IMR-90 (cell line): Measurements from ENCODE around the gene TIGAR. TPM values are rescaled to one million over a fixed set of nuclear protein-coding genes. Genes with fewer than 3 reads are reported as not detected.

ENCODE experiments used
- ATAC-seq: fragments of 200-7000 bp; cut with Tn5 transposase; 2 replicates; pipeline ENCODE4 v1.9.1; 2020; ENCODE audit warnings: low read depth, mild to moderate bottlenecking, moderate library complexity
- BruUV-seq: library from RNA; stranded (reverse); fragments of 400-500 nt; replicated peaks from 2 replicates; lab custom pipeline; 2021; lab: Mats Ljungman, UMichigan
- CTCF ChIA-PET: fragments of 300-600 bp; formaldehyde crosslinking; extraction: SDS; loops from one replicate; lab custom pipeline; 2021; ENCODE audit warnings: antibody characterized with exemption; lab: Yijun Ruan, JAX
- POLR2A ChIA-PET: fragments of 300-600 bp; sonication (Branson Sonifier 250); formaldehyde crosslinking; loops from one replicate; lab custom pipeline; 2022; ENCODE audit warnings: antibody characterized with exemption; ENCODE audit not compliant: unreplicated experiment; lab: Charles Lee
- DNase-seq: peaks from one replicate; pipeline ENCODE4 v3.0.0; 2013
- H2AFZ ChIP-seq: replicated peaks from 2 replicates; pipeline ENCODE3; 2013; ENCODE audit warnings: low read length, mild to moderate bottlenecking; ENCODE audit not compliant: poor library complexity
- H2AK5ac ChIP-seq: 2 replicates; pipeline ENCODE4 v1.6.1; 2013; ENCODE audit warnings: low read depth, low read length, inconsistent platforms
- H2AK9ac ChIP-seq: replicated peaks from 2 replicates; pipeline ENCODE3; 2013; ENCODE audit warnings: mild to moderate bottlenecking, low read depth, low read length, moderate library complexity; ENCODE audit not compliant: poor library complexity
- H2BK120ac ChIP-seq: 2 replicates; pipeline ENCODE4 v1.6.1; 2013; ENCODE audit warnings: low read depth, low read length, inconsistent platforms
- H2BK15ac ChIP-seq: 3 replicates; pipeline ENCODE4 v1.6.1; 2013; ENCODE audit warnings: low read depth, low read length, inconsistent platforms
- H2BK20ac ChIP-seq: 2 replicates; pipeline ENCODE4 v1.6.1; 2013; ENCODE audit warnings: low read depth, mild to moderate bottlenecking, inconsistent platforms, low read length, moderate library complexity
- H2BK5ac ChIP-seq: 2 replicates; pipeline ENCODE4 v1.6.1; 2013; ENCODE audit warnings: mild to moderate bottlenecking, low read depth, low read length, inconsistent platforms; ENCODE audit not compliant: poor library complexity, severe bottlenecking
- H3K14ac ChIP-seq: replicated peaks from 2 replicates; pipeline ENCODE4 v1.6.1; 2013; ENCODE audit warnings: low read depth, low read length, inconsistent platforms
- H3K18ac ChIP-seq: 2 replicates; pipeline ENCODE4 v1.6.1; 2013; ENCODE audit warnings: low read depth, low read length, control low read depth
- H3K23ac ChIP-seq: 2 replicates; pipeline ENCODE4 v1.6.1; 2013; ENCODE audit warnings: low read depth, low read length, inconsistent platforms
- H3K27ac ChIP-seq: 2 replicates; pipeline ENCODE4 v1.5.1; 2013; ENCODE audit warnings: mild to moderate bottlenecking, control low read depth, low read length; ENCODE audit not compliant: insufficient read depth
- H3K27me3 ChIP-seq: 2 replicates; pipeline ENCODE4 v1.6.1; 2013; ENCODE audit warnings: low read length; ENCODE audit not compliant: control insufficient read depth, insufficient read depth
- H3K36me3 ChIP-seq: 2 replicates; pipeline ENCODE4 v1.6.1; 2013; ENCODE audit warnings: low read length, mixed read lengths; ENCODE audit not compliant: control insufficient read depth, insufficient read depth
- H3K4ac ChIP-seq: 2 replicates; pipeline ENCODE4 v1.6.1; 2013; ENCODE audit warnings: low read depth, low read length, inconsistent platforms
- H3K4me1 ChIP-seq: 2 replicates; pipeline ENCODE4 v1.6.1; 2013; ENCODE audit warnings: low read length, mixed read lengths; ENCODE audit not compliant: control insufficient read depth, insufficient read depth
- H3K4me2 ChIP-seq: 2 replicates; pipeline ENCODE4 v1.6.1; 2013; ENCODE audit warnings: low read depth, mild to moderate bottlenecking, control low read depth, low read length, moderate library complexity
- H3K4me3 ChIP-seq: 2 replicates; pipeline ENCODE4 v1.5.1; 2013; ENCODE audit warnings: low read depth, mild to moderate bottlenecking, control low read depth, low read length, moderate library complexity; ENCODE audit not compliant: insufficient read depth
- H3K56ac ChIP-seq: 2 replicates; pipeline ENCODE4 v1.6.1; 2013; ENCODE audit warnings: low read length, inconsistent platforms; ENCODE audit not compliant: insufficient read depth; ENCODE audit errors: extremely low read depth
- H3K79me1 ChIP-seq, 2 experiments: 2 replicates each; pipeline ENCODE4 v1.6.1; 2013; ENCODE audit warnings: low read length in 2 of 2, inconsistent platforms in 1 of 2, low read depth in 1 of 2
- H3K9ac ChIP-seq: 2 replicates; pipeline ENCODE4 v1.6.1; 2013; ENCODE audit warnings: low read depth, low read length, control low read depth
- H3K9me1 ChIP-seq: 2 replicates; pipeline ENCODE4 v1.6.1; 2013; ENCODE audit warnings: low read length, inconsistent platforms; ENCODE audit not compliant: insufficient read depth
- H3K9me3 ChIP-seq: 2 replicates; pipeline ENCODE4 v1.6.1; 2013; ENCODE audit warnings: low read length; ENCODE audit not compliant: control insufficient read depth, insufficient read depth
- H4K20me1 ChIP-seq: 2 replicates; pipeline ENCODE4 v1.6.1; 2013; ENCODE audit warnings: low read length, inconsistent platforms; ENCODE audit not compliant: insufficient read depth
- H4K5ac ChIP-seq: 2 replicates; pipeline ENCODE4 v1.6.1; 2013; ENCODE audit warnings: mild to moderate bottlenecking, low read depth, low read length, control low read depth
- H4K8ac ChIP-seq, 2 experiments: 2 replicates each; pipeline ENCODE4 v1.6.1; 2013; ENCODE audit warnings: low read depth in 2 of 2, low read length in 2 of 2, control low read depth in 1 of 2, inconsistent platforms in 1 of 2
- H4K91ac ChIP-seq: 2 replicates; pipeline ENCODE4 v1.6.1; 2013; ENCODE audit warnings: low read depth, low read length, inconsistent platforms; ENCODE audit not compliant: insufficient read depth
- BHLHE40 ChIP-seq: fragments of 150-350 bp; IDR thresholded peaks from 2 replicates; pipeline ENCODE4 v1.6.1; 2016; ENCODE audit warnings: mild to moderate bottlenecking, low read depth, low read length
- CEBPB ChIP-seq: IDR thresholded peaks from 2 replicates; pipeline ENCODE4 v1.6.1; 2012; ENCODE audit warnings: low read depth, low read length, improper control_type of control experiment
- CHD1 ChIP-seq: IDR thresholded peaks from 2 replicates; pipeline ENCODE4 v1.6.1; 2012; ENCODE audit warnings: low read depth, low read length, improper control_type of control experiment
- FOS ChIP-seq: fragments of 150-350 bp; IDR thresholded peaks from 2 replicates; pipeline ENCODE4 v1.6.1; 2016; ENCODE audit warnings: low read depth, low read length
- MAFK ChIP-seq: IDR thresholded peaks from 2 replicates; pipeline ENCODE4 v1.6.1; 2012; ENCODE audit warnings: low read depth, low read length, improper control_type of control experiment
- MAZ ChIP-seq: IDR thresholded peaks from 2 replicates; pipeline ENCODE4 v1.6.1; 2012; ENCODE audit warnings: low read depth, mild to moderate bottlenecking, low read length, improper control_type of control experiment, moderate library complexity, borderline replicate concordance
- MXI1 ChIP-seq: IDR thresholded peaks from 2 replicates; pipeline ENCODE4 v1.6.1; 2012; ENCODE audit warnings: low read depth, mild to moderate bottlenecking, low read length, moderate library complexity, borderline replicate concordance
- NFE2L2 ChIP-seq: fragments of 150-350 bp; IDR thresholded peaks from 2 replicates; pipeline ENCODE4 v1.6.1; 2016; ENCODE audit warnings: low read depth, mild to moderate bottlenecking, low read length
- POLR2A ChIP-seq: IDR thresholded peaks from 2 replicates; pipeline ENCODE4 v1.6.1; 2012; ENCODE audit warnings: mild to moderate bottlenecking, low read depth, low read length
- RAD21 ChIP-seq: IDR thresholded peaks from 2 replicates; pipeline ENCODE4 v1.6.1; 2012; ENCODE audit warnings: low read length, improper control_type of control experiment
- RCOR1 ChIP-seq: IDR thresholded peaks from 2 replicates; pipeline ENCODE4 v1.6.1; 2012; ENCODE audit warnings: mild to moderate bottlenecking, low read length, improper control_type of control experiment; ENCODE audit not compliant: insufficient replicate concordance
- RFX5 ChIP-seq: IDR thresholded peaks from 2 replicates; pipeline ENCODE4 v1.8.0; 2012; ENCODE audit warnings: low read depth, mild to moderate bottlenecking, low read length, moderate library complexity
- SMC3 ChIP-seq: fragments of 150-350 bp; IDR thresholded peaks from 2 replicates; pipeline ENCODE4 v1.6.1; 2016; ENCODE audit warnings: low read depth, mild to moderate bottlenecking, antibody characterized with exemption, low read length, moderate library complexity
- WGBS, 2 experiments: methylation state at CpG; one replicate each; pipeline versions ENCODE4 v1.1.5 to v1.1.7; 2013; ENCODE audit warnings: missing lambda C conversion rate in 2 of 2; ENCODE audit not compliant: insufficient read length in 1 of 2; ENCODE audit errors: extremely low coverage in 2 of 2; 5-methylcytosine and 5-hydroxymethylcytosine counted together
- dilution Hi-C: fragments of 300-500 bp; cut with HindIII; formaldehyde crosslinking; loops from one replicate; pipeline ENCODE4 v1.14.3; 2018; ENCODE audit warnings: low sequenced_read_pairs; ENCODE audit not compliant: unreplicated experiment
- in situ Hi-C: fragments of 300-500 bp; cut with MboI; formaldehyde crosslinking; loops from 3 replicates; pipeline ENCODE4 v1.14.3; 2019; ENCODE audit warnings: low sequenced_read_pairs, inconsistent platforms, mixed read lengths
- intact Hi-C: fragments of 100-400 bp; cut with micrococcal nuclease; formaldehyde crosslinking; loops from 2 replicates; pipeline ENCODE4 v1.10.0; 2022
- polyA plus RNA-seq, 3 experiments: library from polyadenylated mRNA; depleted of rRNA; stranded (reverse); fragments of >200 nt; gene quantifications; 2 replicates each; pipeline ENCODE4 v1.2.3, GENCODE V29; 2012; ENCODE audit warnings: low replicate concordance in 1 of 3
- total RNA-seq: library from RNA; depleted of rRNA; stranded (reverse); fragments of >200 nt; gene quantifications from 2 replicates; pipeline ENCODE4 v1.2.3, GENCODE V29; 2012
- TF ChIP-seq, protein P1 (sequence below): conservative IDR thresholded peaks from 2 replicates; pipeline ENCODE4 v1.5.1; 2012; ENCODE audit warnings: mild to moderate bottlenecking, low read depth, low read length, improper control_type of control experiment
- TF ChIP-seq, protein P2 (sequence below): fragments of 150-350 bp; IDR thresholded peaks from 2 replicates; pipeline ENCODE4 v1.6.1; 2016; ENCODE audit warnings: low read depth, mild to moderate bottlenecking, low read length, moderate library complexity, borderline replicate concordance
- TF ChIP-seq, protein P3 (sequence below): fragments of 150-350 bp; IDR thresholded peaks from 2 replicates; pipeline ENCODE4 v1.6.1; 2017; ENCODE audit warnings: mild to moderate bottlenecking, antibody characterized with exemption, low read length, low read depth

Gene TIGAR
- total and polyA plus RNA-seq, 2 of the 4 experiments (the other 2 are of a cell fraction) = 7.3 to 13.7 TPM

DNA sequence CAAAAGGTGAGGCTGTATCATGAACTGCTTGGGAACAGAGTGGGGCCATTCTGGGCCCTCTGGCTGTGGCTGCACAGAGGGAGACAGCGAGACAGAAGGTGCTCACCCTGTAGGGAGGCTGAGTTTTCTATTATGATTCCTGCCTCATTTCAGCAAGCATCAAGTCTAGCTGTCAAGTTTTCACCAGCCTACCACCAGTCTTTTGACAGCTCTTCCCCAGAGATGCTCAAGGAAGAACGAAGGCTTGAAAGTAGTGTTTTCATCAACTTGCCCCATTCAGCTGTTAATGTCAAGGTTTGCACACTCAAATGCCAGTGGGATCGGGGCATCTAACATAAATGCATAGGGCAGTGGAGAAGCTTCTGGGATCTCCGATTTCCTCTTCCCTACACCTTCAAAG lies 48.5 kb downstream of the TIGAR start:
- Histone ChIP-seq H3K14ac (no peak overlapping the region), H3K27ac (no peak overlapping the region), H2BK20ac (no peak overlapping the region), H2BK15ac (no peak overlapping the region), H2BK120ac (no peak overlapping the region), H3K4me1 (no peaks in the 10 kb centered on the region), H3K9ac (no peak overlapping the region), H4K20me1 (no peaks in the 10 kb centered on the region), H3K18ac (no peak overlapping the region), H4K8ac (no peak overlapping the region), H2AK9ac (no peak overlapping the region), H3K9me1 (no peaks in the 10 kb centered on the region), H3K9me3 (no peaks in the 10 kb centered on the region), H3K36me3 (no peaks in the 10 kb centered on the region), H3K27me3 (no peaks in the 10 kb centered on the region; the same call in 1 of the 2 replicates), H3K79me1 (no peaks in the 10 kb centered on the region), H4K91ac (no peak overlapping the region), H4K5ac (no peak overlapping the region), H2AFZ (no peak overlapping the region), H3K23ac (no peak overlapping the region), H3K4me3 (no peak overlapping the region), H2AK5ac (no peak overlapping the region), H3K4ac (no peak overlapping the region), H3K56ac (no peak overlapping the region), H2BK5ac (no peak overlapping the region), H3K4me2 (no peak overlapping the region)
- TF ChIP-seq MXI1 = no peak
- TF ChIP-seq FOS = no peak
- no peak for TF ChIP-seq NFE2L2
- no peak for TF ChIP-seq SMC3
- TF ChIP-seq, protein P1, sequence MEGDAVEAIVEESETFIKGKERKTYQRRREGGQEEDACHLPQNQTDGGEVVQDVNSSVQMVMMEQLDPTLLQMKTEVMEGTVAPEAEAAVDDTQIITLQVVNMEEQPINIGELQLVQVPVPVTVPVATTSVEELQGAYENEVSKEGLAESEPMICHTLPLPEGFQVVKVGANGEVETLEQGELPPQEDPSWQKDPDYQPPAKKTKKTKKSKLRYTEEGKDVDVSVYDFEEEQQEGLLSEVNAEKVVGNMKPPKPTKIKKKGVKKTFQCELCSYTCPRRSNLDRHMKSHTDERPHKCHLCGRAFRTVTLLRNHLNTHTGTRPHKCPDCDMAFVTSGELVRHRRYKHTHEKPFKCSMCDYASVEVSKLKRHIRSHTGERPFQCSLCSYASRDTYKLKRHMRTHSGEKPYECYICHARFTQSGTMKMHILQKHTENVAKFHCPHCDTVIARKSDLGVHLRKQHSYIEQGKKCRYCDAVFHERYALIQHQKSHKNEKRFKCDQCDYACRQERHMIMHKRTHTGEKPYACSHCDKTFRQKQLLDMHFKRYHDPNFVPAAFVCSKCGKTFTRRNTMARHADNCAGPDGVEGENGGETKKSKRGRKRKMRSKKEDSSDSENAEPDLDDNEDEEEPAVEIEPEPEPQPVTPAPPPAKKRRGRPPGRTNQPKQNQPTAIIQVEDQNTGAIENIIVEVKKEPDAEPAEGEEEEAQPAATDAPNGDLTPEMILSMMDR = no peak
- TF ChIP-seq MAZ = no peak
- TF ChIP-seq POLR2A = no peak
- TF ChIP-seq RCOR1 = no peak
- no peak for TF ChIP-seq CHD1
- TF ChIP-seq, protein P2, sequence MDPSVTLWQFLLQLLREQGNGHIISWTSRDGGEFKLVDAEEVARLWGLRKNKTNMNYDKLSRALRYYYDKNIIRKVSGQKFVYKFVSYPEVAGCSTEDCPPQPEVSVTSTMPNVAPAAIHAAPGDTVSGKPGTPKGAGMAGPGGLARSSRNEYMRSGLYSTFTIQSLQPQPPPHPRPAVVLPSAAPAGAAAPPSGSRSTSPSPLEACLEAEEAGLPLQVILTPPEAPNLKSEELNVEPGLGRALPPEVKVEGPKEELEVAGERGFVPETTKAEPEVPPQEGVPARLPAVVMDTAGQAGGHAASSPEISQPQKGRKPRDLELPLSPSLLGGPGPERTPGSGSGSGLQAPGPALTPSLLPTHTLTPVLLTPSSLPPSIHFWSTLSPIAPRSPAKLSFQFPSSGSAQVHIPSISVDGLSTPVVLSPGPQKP = no peak
- no peak for TF ChIP-seq CEBPB
- no peak for TF ChIP-seq MAFK
- TF ChIP-seq, protein P3, sequence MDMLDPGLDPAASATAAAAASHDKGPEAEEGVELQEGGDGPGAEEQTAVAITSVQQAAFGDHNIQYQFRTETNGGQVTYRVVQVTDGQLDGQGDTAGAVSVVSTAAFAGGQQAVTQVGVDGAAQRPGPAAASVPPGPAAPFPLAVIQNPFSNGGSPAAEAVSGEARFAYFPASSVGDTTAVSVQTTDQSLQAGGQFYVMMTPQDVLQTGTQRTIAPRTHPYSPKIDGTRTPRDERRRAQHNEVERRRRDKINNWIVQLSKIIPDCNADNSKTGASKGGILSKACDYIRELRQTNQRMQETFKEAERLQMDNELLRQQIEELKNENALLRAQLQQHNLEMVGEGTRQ = no peak
- TF ChIP-seq RFX5 = no peak
- TF ChIP-seq BHLHE40 = no peak
- TF ChIP-seq RAD21 = no peak
- DNase-seq = no peak
- no CpG with 5 or more reads among the region's 4 CpGs for WGBS, 2 experiments
- ChIA-PET POLR2A (interaction anchor here (0.6 kb wide), 1 partner anchor 357 kb away, joined by 10 read pairs; no protein-coding TSS in a partner anchor), CTCF (interaction anchor here (0.7 kb wide), 1 partner anchor 928 kb away, joined by 4 read pairs; no protein-coding TSS in a partner anchor)
- dilution Hi-C loops = no loop called here
- no TSS peak for BruUV-seq
- in situ Hi-C loops = no loop called here
- ATAC-seq = no peak
- intact Hi-C loops = no loop called here
